B cell (primary cell): ENCODE measurements around the gene NSFL1C. TPM values are rescaled to one million over a fixed set of nuclear protein-coding genes. Genes with fewer than 3 reads are reported as not detected.

Experiments
- ATAC-seq: fragments of 200-7000 bp; cut with Tn5 transposase; one replicate; pipeline ENCODE4 v1.10.0; 2021; ENCODE audit warnings: low read depth, mild to moderate bottlenecking, moderate number of reproducible peaks, moderate library complexity
- CTCF ChIA-PET: fragments of 350-600 bp; sonication (Branson Sonifier 250); formaldehyde crosslinking; loops from one replicate; lab custom pipeline; 2021; ENCODE audit warnings: antibody characterized with exemption, inconsistent platforms; lab: Charles Lee
- POLR2A ChIA-PET: fragments of 350-600 bp; sonication (Branson Sonifier 250); formaldehyde crosslinking; loops from one replicate; lab custom pipeline; 2021; ENCODE audit warnings: antibody characterized with exemption; lab: Charles Lee
- DNase-seq: peaks from one replicate; pipeline ENCODE4 v3.0.0; 2013
- H2AFZ ChIP-seq: 2 replicates; pipeline ENCODE4 v1.6.1; 2012; ENCODE audit warnings: mild to moderate bottlenecking, low read depth, low read length; ENCODE audit not compliant: insufficient read depth, poor library complexity, severe bottlenecking
- H3K27ac ChIP-seq, 2 donors: 1 replicate in 1 of 2; 2 replicates in 1 of 2; pipeline ENCODE4 v1.5.1; 2012 to 2013; ENCODE audit warnings: low read length in 2 of 2, mild to moderate bottlenecking in 2 of 2, moderate library complexity in 1 of 2
- H3K27me3 ChIP-seq, 4 experiments: fragments of 200-600 bp in 1 of 4; sonication (generic) in 1 of 4; replicated peaks in 1 of 4; 1 replicate in 2 of 4; 2 replicates in 2 of 4; pipeline versions ENCODE4 v1.6.1 to v1.7.0; 2013 to 2016; ENCODE audit warnings: low read length in 3 of 4, mild to moderate bottlenecking in 2 of 4, mixed read lengths in 1 of 4, moderate library complexity in 1 of 4; ENCODE audit not compliant: insufficient read depth in 4 of 4, control insufficient read depth in 3 of 4; ENCODE audit errors: control extremely low read depth in 1 of 4
- H3K36me3 ChIP-seq, 2 experiments: replicated peaks in 1 of 2; 1 replicate in 1 of 2; 2 replicates in 1 of 2; pipeline versions ENCODE4 v1.6.1 to v1.7.1; 2013; ENCODE audit warnings: low read length in 1 of 2; ENCODE audit not compliant: insufficient read depth in 2 of 2, control insufficient read depth in 1 of 2; ENCODE audit errors: control extremely low read depth in 1 of 2, extremely low read depth in 1 of 2
- H3K4me1 ChIP-seq, 2 donors: fragments of 200-600 bp in 1 of 2; sonication (generic) in 1 of 2; 1 replicate in 1 of 2; 2 replicates in 1 of 2; pipeline versions ENCODE4 v1.5.1 to v1.6.1; 2013 to 2017; ENCODE audit warnings: low read length in 2 of 2; ENCODE audit not compliant: control insufficient read depth in 2 of 2, insufficient read depth in 2 of 2
- H3K4me2 ChIP-seq: replicated peaks from 2 replicates; pipeline ENCODE3; 2012; ENCODE audit warnings: mild to moderate bottlenecking, low read depth, low read length; ENCODE audit not compliant: poor library complexity, severe bottlenecking
- H3K4me3 ChIP-seq, 5 experiments: fragments of 200-600 bp in 1 of 5; sonication (generic) in 1 of 5; 1 replicate in 3 of 5; 2 replicates in 2 of 5; pipeline versions ENCODE4 v1.5.1 to v1.7.0; 2011 to 2016; ENCODE audit warnings: low read length in 4 of 5, mild to moderate bottlenecking in 4 of 5, low read depth in 2 of 5, control low read depth in 1 of 5, moderate library complexity in 1 of 5; ENCODE audit not compliant: insufficient read depth in 1 of 5; ENCODE audit errors: control extremely low read depth in 1 of 5, extremely low read depth in 1 of 5
- H3K79me2 ChIP-seq: fragments of 200-600 bp; sonication (generic); one replicate; pipeline ENCODE4 v1.6.0; 2016; ENCODE audit warnings: low read length; ENCODE audit not compliant: control insufficient read depth, insufficient read depth
- H3K9ac ChIP-seq: fragments of 200-600 bp; sonication (generic); 2 replicates; pipeline ENCODE4 v1.6.1; 2017; ENCODE audit warnings: mild to moderate bottlenecking, low read length, moderate library complexity
- H3K9me3 ChIP-seq, 3 donors: one replicate each; pipeline versions ENCODE4 v1.6.1 to v1.7.1; 2013; ENCODE audit warnings: low read length in 2 of 3; ENCODE audit not compliant: control insufficient read depth in 2 of 3, insufficient read depth in 1 of 3; ENCODE audit errors: control extremely low read depth in 1 of 3
- H4K20me1 ChIP-seq: 2 replicates; pipeline ENCODE4 v1.6.0; 2012; ENCODE audit warnings: mild to moderate bottlenecking, low read length; ENCODE audit not compliant: insufficient read depth, control insufficient read depth, poor library complexity, severe bottlenecking
- H3K27ac Mint-ChIP-seq: one replicate; pipeline ENCODE4 v1.8.0; 2021; ENCODE audit warnings: mixed read lengths
- H3K27me3 Mint-ChIP-seq: one replicate; pipeline ENCODE4 v1.8.0; 2021; ENCODE audit warnings: mixed read lengths
- H3K4me1 Mint-ChIP-seq: one replicate; pipeline ENCODE4 v1.8.0; 2021; ENCODE audit warnings: mixed read lengths
- H3K4me3 Mint-ChIP-seq: one replicate; pipeline ENCODE4 v1.8.0; 2021; ENCODE audit warnings: mixed read lengths
- H3K9me3 Mint-ChIP-seq: one replicate; pipeline ENCODE4 v1.8.0; 2022; ENCODE audit warnings: mixed read lengths; ENCODE audit not compliant: insufficient read depth
- EZH2 ChIP-seq: IDR thresholded peaks from 2 replicates; pipeline ENCODE4 v1.6.1; 2012; ENCODE audit warnings: borderline replicate concordance, low read depth, mild to moderate bottlenecking, moderate library complexity, low read length; ENCODE audit not compliant: insufficient read depth, poor library complexity, severe bottlenecking
- WGBS: methylation state at CpG from one replicate; pipeline ENCODE4 v1.1.5; 2013; ENCODE audit warnings: missing lambda C conversion rate; ENCODE audit not compliant: insufficient coverage; 5-methylcytosine and 5-hydroxymethylcytosine counted together
- intact Hi-C: fragments of 100-400 bp; cut with micrococcal nuclease; formaldehyde crosslinking; loops from one replicate; pipeline ENCODE4 v1.10.0; 2022
- polyA plus RNA-seq: library from polyadenylated mRNA; depleted of rRNA; stranded (reverse); fragments of >200 nt; gene quantifications from 2 replicates; pipeline ENCODE4 v1.2.3, GENCODE V29; 2012
- total RNA-seq, 2 donors: library from RNA; stranded (reverse); fragments of 120-200 nt in 1 of 2; gene quantifications; 1 replicate in 1 of 2; 2 replicates in 1 of 2; pipeline versions ENCODE4 v1.2.3 to v1.2.4, GENCODE V29; 2013 to 2022
- TF ChIP-seq, protein P1 (sequence below): fragments of 200-600 bp; IDR thresholded peaks from one replicate; pipeline ENCODE4 v1.8.0; 2022; ENCODE audit warnings: antibody characterized with exemption, mild to moderate bottlenecking

NSFL1C gene
- total and polyA plus RNA-seq, 2 donors (not counting 1 experiment from before 2014, with no cell fraction given) = 24.1 to 80.3 TPM

DNA sequence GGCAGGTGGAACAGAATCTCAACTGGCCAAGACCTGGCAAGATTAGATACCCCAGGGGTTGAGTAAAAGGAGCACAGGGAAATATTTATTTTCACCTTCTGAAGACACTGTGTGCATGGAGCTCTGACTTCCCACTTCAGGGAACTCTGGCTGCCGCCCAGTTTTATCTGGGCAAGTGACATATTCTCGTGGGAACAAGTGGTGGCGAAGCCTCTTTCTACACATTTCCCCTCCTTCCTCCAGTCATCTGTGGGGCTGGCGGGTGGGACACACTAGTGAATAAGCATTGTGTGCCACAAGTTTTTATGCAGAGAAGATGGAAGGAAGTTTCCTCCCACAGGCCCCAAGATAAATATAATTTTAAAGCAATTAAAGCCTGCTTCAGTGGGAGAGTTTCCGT lies 23.6 kb downstream of the NSFL1C start:
- Mint-ChIP-seq H3K4me3 (no peak overlapping the region), H3K27ac (no peak overlapping the region), H3K27me3 (no peaks in the 10 kb centered on the region), H3K9me3 (no peaks in the 10 kb centered on the region), H3K4me1 (peaks cover 3% of the 10 kb centered on the region)
- peaks cover 1 to 71% of the 10 kb centered on the region in 2 experiments for H3K36me3 ChIP-seq
- intact Hi-C loops = no loop called here
- ChIA-PET CTCF (interaction anchor here (0.9 to 3.1 kb wide), 2 partner anchors 12 to 60 kb away, joined by 3 to 15 read pairs; no protein-coding TSS in a partner anchor), POLR2A (no interaction called here)
- no peak overlapping the region for H3K27ac ChIP-seq
- no peaks in the 10 kb centered on the region for H4K20me1 ChIP-seq
- TF ChIP-seq, protein P1, sequence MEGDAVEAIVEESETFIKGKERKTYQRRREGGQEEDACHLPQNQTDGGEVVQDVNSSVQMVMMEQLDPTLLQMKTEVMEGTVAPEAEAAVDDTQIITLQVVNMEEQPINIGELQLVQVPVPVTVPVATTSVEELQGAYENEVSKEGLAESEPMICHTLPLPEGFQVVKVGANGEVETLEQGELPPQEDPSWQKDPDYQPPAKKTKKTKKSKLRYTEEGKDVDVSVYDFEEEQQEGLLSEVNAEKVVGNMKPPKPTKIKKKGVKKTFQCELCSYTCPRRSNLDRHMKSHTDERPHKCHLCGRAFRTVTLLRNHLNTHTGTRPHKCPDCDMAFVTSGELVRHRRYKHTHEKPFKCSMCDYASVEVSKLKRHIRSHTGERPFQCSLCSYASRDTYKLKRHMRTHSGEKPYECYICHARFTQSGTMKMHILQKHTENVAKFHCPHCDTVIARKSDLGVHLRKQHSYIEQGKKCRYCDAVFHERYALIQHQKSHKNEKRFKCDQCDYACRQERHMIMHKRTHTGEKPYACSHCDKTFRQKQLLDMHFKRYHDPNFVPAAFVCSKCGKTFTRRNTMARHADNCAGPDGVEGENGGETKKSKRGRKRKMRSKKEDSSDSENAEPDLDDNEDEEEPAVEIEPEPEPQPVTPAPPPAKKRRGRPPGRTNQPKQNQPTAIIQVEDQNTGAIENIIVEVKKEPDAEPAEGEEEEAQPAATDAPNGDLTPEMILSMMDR = no peak
- TF ChIP-seq EZH2 = no peak
- H3K27me3 ChIP-seq = no peaks in the 10 kb centered on the region
- no peaks in the 10 kb centered on the region for H3K9me3 ChIP-seq
- ATAC-seq = no peak
- H3K79me2 ChIP-seq = no peaks in the 10 kb centered on the region
- H3K4me3 ChIP-seq = no peak overlapping the region
- H2AFZ ChIP-seq = no peak overlapping the region
- no peak for DNase-seq
- 40% methylated on average over 1 of the region's 5 CpGs for WGBS
- H3K4me1 ChIP-seq = no peaks in the 10 kb centered on the region
- no peak overlapping the region for H3K9ac ChIP-seq
- H3K4me2 ChIP-seq = no peak overlapping the region

DNA sequence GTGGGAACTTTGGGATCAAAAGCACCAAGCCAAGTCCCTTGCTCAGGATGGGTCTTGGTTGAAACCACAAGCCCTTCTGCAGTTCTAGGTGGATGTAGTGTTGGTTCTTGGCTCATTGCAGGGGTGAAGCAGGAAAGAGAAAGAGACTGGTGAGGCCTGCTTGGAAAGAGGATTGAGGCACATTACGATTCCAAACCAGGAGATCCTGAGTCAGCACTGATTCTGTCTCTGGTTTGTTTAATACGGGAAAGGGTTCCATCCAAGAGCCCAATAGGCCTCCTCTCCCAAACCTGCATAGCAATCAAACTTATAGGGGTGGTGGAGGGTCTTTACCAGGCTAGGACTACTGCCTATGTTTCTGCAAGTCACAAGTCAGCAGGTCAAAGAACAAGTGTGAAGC lies 24.3 kb downstream of the NSFL1C start:
- ATAC-seq (no peak), DNase-seq (no peak)
- H2AFZ ChIP-seq = no peak overlapping the region
- intact Hi-C loops = no loop called here
- no peak overlapping the region for H3K4me2 ChIP-seq
- no peaks in the 10 kb centered on the region for H4K20me1 ChIP-seq
- no peak overlapping the region for H3K9ac ChIP-seq
- H3K4me3 Mint-ChIP-seq = no peak overlapping the region
- no peak overlapping the region for H3K27ac Mint-ChIP-seq
- H3K4me3 ChIP-seq = no peak overlapping the region
- peaks cover 7% of the 10 kb centered on the region for H3K4me1 Mint-ChIP-seq
- no peak overlapping the region for H3K27ac ChIP-seq
- H3K9me3 ChIP-seq = no peaks in the 10 kb centered on the region
- POLR2A ChIA-PET = no interaction called here
- H3K36me3 ChIP-seq = peaks cover 0 to 63% of the 10 kb centered on the region in 2 experiments
- no CpG with 5 or more reads among the region's 2 CpGs for WGBS
- TF ChIP-seq, protein P1 = no peak
- TF ChIP-seq EZH2 = no peak
- H3K9me3 Mint-ChIP-seq = no peaks in the 10 kb centered on the region
- no peaks in the 10 kb centered on the region for H3K79me2 ChIP-seq
- CTCF ChIA-PET = interaction anchor here (3.1 kb wide), 1 partner anchor 61 kb away, joined by 15 read pairs; no protein-coding TSS in a partner anchor
- H3K27me3 Mint-ChIP-seq = no peaks in the 10 kb centered on the region
- H3K27me3 ChIP-seq = no peaks in the 10 kb centered on the region
- peaks cover 0 to 3% of the 10 kb centered on the region in 2 donors for H3K4me1 ChIP-seq
